ENCODE data around the gene KIRREL3. TPM values are rescaled to one million over a fixed set of nuclear protein-coding genes. Genes with fewer than 3 reads are reported as not detected.

The KIRREL3 gene
- total and polyA plus RNA-seq, 5 donors from 2014 or later = not detected

- Mint-ChIP-seq H3K4me3 (no peak overlapping the region), H3K27me3 (no peaks in the 10 kb centered on the region), H3K36me3 (no peaks in the 10 kb centered on the region), H3K9me3 (peaks cover 0 to 2% (median 0%) of the 10 kb centered on the region in 7 donors), H3K4me1 (no peaks in the 10 kb centered on the region), H3K27ac (no peak overlapping the region)
- no peaks in the 10 kb centered on the region for H3K36me3 ChIP-seq (ENCODE audit: control insufficient read depth, insufficient read depth, low read length)
- ATAC-seq (ENCODE audit: low read depth in 2 of 2) (no peak), DNase-seq (no peak)
- H3K9me3 ChIP-seq (ENCODE audit: control insufficient read depth in 2 of 2, low read length in 2 of 2) = no peaks in the 10 kb centered on the region
- H3K4me3 ChIP-seq (ENCODE audit: low read depth, low read length) = no peak overlapping the region
- no peaks in the 10 kb centered on the region for H3K4me1 ChIP-seq (ENCODE audit: control insufficient read depth, insufficient read depth, low read length, poor library complexity, severe bottlenecking)
- H3K27me3 ChIP-seq (ENCODE audit: control insufficient read depth, insufficient read depth, low read length) = no peaks in the 10 kb centered on the region
- H3K27ac ChIP-seq (ENCODE audit: insufficient read depth, low read length, poor library complexity, severe bottlenecking) = no peak overlapping the region
Measured at GRCh38 chr11:127013550-127013949, 13.0 kb upstream of the KIRREL3 start.

- Histone ChIP-seq H3K9me3 (ENCODE audit: control insufficient read depth in 2 of 2, low read length in 2 of 2) (no peaks in the 10 kb centered on the region), H3K4me1 (ENCODE audit: control insufficient read depth, insufficient read depth, low read length, poor library complexity, severe bottlenecking) (no peaks in the 10 kb centered on the region), H3K27me3 (ENCODE audit: control insufficient read depth, insufficient read depth, low read length) (peaks cover 23% of the 10 kb centered on the region), H3K27ac (ENCODE audit: insufficient read depth, low read length, poor library complexity, severe bottlenecking) (no peak overlapping the region), H3K4me3 (ENCODE audit: low read depth, low read length) (no peak overlapping the region), H3K36me3 (ENCODE audit: control insufficient read depth, insufficient read depth, low read length) (no peaks in the 10 kb centered on the region)
- H3K36me3 Mint-ChIP-seq = no peaks in the 10 kb centered on the region
- ATAC-seq (ENCODE audit: low read depth in 2 of 2) = no peak
- peaks cover 0 to 5% (median 3%) of the 10 kb centered on the region in 4 donors for H3K4me1 Mint-ChIP-seq
- H3K27me3 Mint-ChIP-seq = peaks cover 44% of the 10 kb centered on the region
- DNase-seq = no peak
- H3K9me3 Mint-ChIP-seq = peaks cover 0 to 1% (median 0%) of the 10 kb centered on the region in 7 donors
- no peak overlapping the region for H3K4me3 Mint-ChIP-seq
- H3K27ac Mint-ChIP-seq = no peak overlapping the region
Measured at GRCh38 chr11:127006311-127006710, 5.7 kb upstream of the KIRREL3 start.

- no peaks in the 10 kb centered on the region for H3K4me1 ChIP-seq (ENCODE audit: control insufficient read depth, insufficient read depth, low read length, poor library complexity, severe bottlenecking)
- no peak overlapping the region for H3K4me3 ChIP-seq (ENCODE audit: low read depth, low read length)
- peaks cover 33% of the 10 kb centered on the region for H3K27me3 ChIP-seq (ENCODE audit: control insufficient read depth, insufficient read depth, low read length)
- Mint-ChIP-seq H3K27ac (no peak overlapping the region), H3K4me1 (peaks cover 0 to 5% (median 3%) of the 10 kb centered on the region in 4 donors), H3K27me3 (peaks cover 44% of the 10 kb centered on the region), H3K4me3 (no peak overlapping the region), H3K9me3 (peaks cover 0 to 1% (median 0%) of the 10 kb centered on the region in 7 donors), H3K36me3 (no peaks in the 10 kb centered on the region)
- H3K36me3 ChIP-seq (ENCODE audit: control insufficient read depth, insufficient read depth, low read length) = no peaks in the 10 kb centered on the region
- ATAC-seq (ENCODE audit: low read depth in 2 of 2) (no peak), DNase-seq (no peak)
- no peaks in the 10 kb centered on the region for H3K9me3 ChIP-seq (ENCODE audit: control insufficient read depth in 2 of 2, low read length in 2 of 2)
- no peak overlapping the region for H3K27ac ChIP-seq (ENCODE audit: insufficient read depth, low read length, poor library complexity, severe bottlenecking)
Measured at GRCh38 chr11:127003260-127003981, 2.9 kb upstream of the KIRREL3 start.

- no peak for ATAC-seq (ENCODE audit: low read depth in 2 of 2)
- H3K36me3 Mint-ChIP-seq = no peaks in the 10 kb centered on the region
Measured at GRCh38 chr11:127002669-127003259, 2.2 kb upstream of the KIRREL3 start.

GRCh38 chr11:127000981-127001380, 411 bp upstream of the KIRREL3 start:
- Mint-ChIP-seq H3K27me3 (peaks cover 42% of the 10 kb centered on the region), H3K4me3 (no peak overlapping the region), H3K4me1 (peaks cover 0 to 5% (median 3%) of the 10 kb centered on the region in 4 donors), H3K9me3 (no peaks in the 10 kb centered on the region), H3K36me3 (no peaks in the 10 kb centered on the region), H3K27ac (no peak overlapping the region)
- no peak overlapping the region for H3K4me3 ChIP-seq (ENCODE audit: low read depth, low read length)
- H3K36me3 ChIP-seq (ENCODE audit: control insufficient read depth, insufficient read depth, low read length) = no peaks in the 10 kb centered on the region
- H3K4me1 ChIP-seq (ENCODE audit: control insufficient read depth, insufficient read depth, low read length, poor library complexity, severe bottlenecking) = no peaks in the 10 kb centered on the region
- ATAC-seq (ENCODE audit: low read depth in 2 of 2) (no peak), DNase-seq (no peak)
- H3K9me3 ChIP-seq (ENCODE audit: control insufficient read depth in 2 of 2, low read length in 2 of 2) = no peaks in the 10 kb centered on the region
- no peak overlapping the region for H3K27ac ChIP-seq (ENCODE audit: insufficient read depth, low read length, poor library complexity, severe bottlenecking)
- peaks cover 41% of the 10 kb centered on the region for H3K27me3 ChIP-seq (ENCODE audit: control insufficient read depth, insufficient read depth, low read length)

More at GRCh38 chr11:127002669-127003259, 2.2 kb upstream of the KIRREL3 start:
- peaks cover 42% of the 10 kb centered on the region for H3K27me3 Mint-ChIP-seq
- H3K27ac Mint-ChIP-seq = no peak overlapping the region
- no peak for DNase-seq
- Histone ChIP-seq H3K27ac (ENCODE audit: insufficient read depth, low read length, poor library complexity, severe bottlenecking) (no peak overlapping the region), H3K4me3 (ENCODE audit: low read depth, low read length) (no peak overlapping the region), H3K36me3 (ENCODE audit: control insufficient read depth, insufficient read depth, low read length) (no peaks in the 10 kb centered on the region), H3K9me3 (ENCODE audit: control insufficient read depth in 2 of 2, low read length in 2 of 2) (no peaks in the 10 kb centered on the region), H3K27me3 (ENCODE audit: control insufficient read depth, insufficient read depth, low read length) (peaks cover 38% of the 10 kb centered on the region), H3K4me1 (ENCODE audit: control insufficient read depth, insufficient read depth, low read length, poor library complexity, severe bottlenecking) (no peaks in the 10 kb centered on the region)
- H3K9me3 Mint-ChIP-seq = peaks cover 0 to 1% (median 0%) of the 10 kb centered on the region in 7 donors
- H3K4me3 Mint-ChIP-seq = no peak overlapping the region
- peaks cover 0 to 5% (median 3%) of the 10 kb centered on the region in 4 donors for H3K4me1 Mint-ChIP-seq

GRCh38 chr11:126999366-126999765, 1.2 kb downstream of the KIRREL3 start:
- ATAC-seq (ENCODE audit: low read depth in 2 of 2) (no peak), DNase-seq (no peak)
- Mint-ChIP-seq H3K4me1 (peaks cover 0 to 5% (median 3%) of the 10 kb centered on the region in 4 donors), H3K36me3 (no peaks in the 10 kb centered on the region), H3K9me3 (no peaks in the 10 kb centered on the region), H3K27me3 (peaks cover 44% of the 10 kb centered on the region), H3K4me3 (no peak overlapping the region), H3K27ac (no peak overlapping the region)
- no peak overlapping the region for H3K27ac ChIP-seq (ENCODE audit: insufficient read depth, low read length, poor library complexity, severe bottlenecking)
- H3K4me1 ChIP-seq (ENCODE audit: control insufficient read depth, insufficient read depth, low read length, poor library complexity, severe bottlenecking) = no peaks in the 10 kb centered on the region
- no peaks in the 10 kb centered on the region for H3K36me3 ChIP-seq (ENCODE audit: control insufficient read depth, insufficient read depth, low read length)
- H3K27me3 ChIP-seq (ENCODE audit: control insufficient read depth, insufficient read depth, low read length) = peaks cover 35% of the 10 kb centered on the region
- no peaks in the 10 kb centered on the region for H3K9me3 ChIP-seq (ENCODE audit: control insufficient read depth in 2 of 2, low read length in 2 of 2)
- H3K4me3 ChIP-seq (ENCODE audit: low read depth, low read length) = no peak overlapping the region

GRCh38 chr11:126997641-126998040, 2.9 kb downstream of the KIRREL3 start:
- ATAC-seq (ENCODE audit: low read depth in 2 of 2) (no peak), DNase-seq (no peak)
- Histone ChIP-seq H3K9me3 (ENCODE audit: control insufficient read depth in 2 of 2, low read length in 2 of 2) (no peaks in the 10 kb centered on the region), H3K36me3 (ENCODE audit: control insufficient read depth, insufficient read depth, low read length) (no peaks in the 10 kb centered on the region), H3K4me3 (ENCODE audit: low read depth, low read length) (no peak overlapping the region), H3K27me3 (ENCODE audit: control insufficient read depth, insufficient read depth, low read length) (peaks cover 30% of the 10 kb centered on the region), H3K4me1 (ENCODE audit: control insufficient read depth, insufficient read depth, low read length, poor library complexity, severe bottlenecking) (no peaks in the 10 kb centered on the region), H3K27ac (ENCODE audit: insufficient read depth, low read length, poor library complexity, severe bottlenecking) (no peak overlapping the region)
- peaks cover 42% of the 10 kb centered on the region for H3K27me3 Mint-ChIP-seq
- H3K9me3 Mint-ChIP-seq = peaks cover 0 to 2% (median 0%) of the 10 kb centered on the region in 7 donors
- no peak overlapping the region for H3K27ac Mint-ChIP-seq
- peaks cover 0 to 4% (median 2%) of the 10 kb centered on the region in 4 donors for H3K4me1 Mint-ChIP-seq
- no peaks in the 10 kb centered on the region for H3K36me3 Mint-ChIP-seq
- no peak overlapping the region for H3K4me3 Mint-ChIP-seq
